H1 (cell line): ENCODE data around the gene ZNF496. TPM values are rescaled to one million over a fixed set of nuclear protein-coding genes. Genes with fewer than 3 reads are reported as not detected.

Experiments
- CTCF ChIA-PET: fragments of 300-600 bp; sonication (Branson Sonifier 250); formaldehyde crosslinking; loops from one replicate; lab custom pipeline; 2021; ENCODE audit not compliant: partially characterized antibody; lab: Charles Lee
- POLR2A ChIA-PET: fragments of 300-600 bp; sonication (Branson Sonifier 250); formaldehyde crosslinking; loops from one replicate; lab custom pipeline; 2021; ENCODE audit warnings: inconsistent platforms; ENCODE audit not compliant: partially characterized antibody; lab: Charles Lee
- DNase-seq, 2 experiments: peaks; one replicate each; pipeline versions ENCODE4 v3.0.0 to v3.0.0-alpha.2; 2010 to 2022; ENCODE audit warnings: low spot score in 2 of 2, low read depth in 1 of 2, mixed read lengths in 1 of 2
- FAIRE-seq: peaks from 2 replicates; lab custom pipeline; 2011; peaks lifted over from hg19 to GRCh38; lab: Jason Lieb, UNC
- H2AFZ ChIP-seq: 2 replicates; pipeline ENCODE4 v1.8.1; 2012; ENCODE audit warnings: low read length, inconsistent platforms
- H2AK5ac ChIP-seq: 2 replicates; pipeline ENCODE4 v1.6.1; 2013; ENCODE audit warnings: low read depth, low read length
- H2BK120ac ChIP-seq: replicated peaks from 2 replicates; pipeline ENCODE3; 2013; ENCODE audit warnings: low read depth, low read length, inconsistent platforms
- H2BK12ac ChIP-seq: 2 replicates; pipeline ENCODE4 v1.6.1; 2013; ENCODE audit warnings: low read depth, low read length
- H2BK15ac ChIP-seq: 2 replicates; pipeline ENCODE4 v1.6.1; 2013; ENCODE audit warnings: low read length
- H2BK20ac ChIP-seq: 2 replicates; pipeline ENCODE4 v1.6.1; 2013; ENCODE audit warnings: low read length
- H2BK5ac ChIP-seq: 2 replicates; pipeline ENCODE4 v1.6.1; 2013; ENCODE audit warnings: low read depth, low read length
- H3K14ac ChIP-seq: 2 replicates; pipeline ENCODE4 v1.6.1; 2013; ENCODE audit warnings: inconsistent platforms; ENCODE audit not compliant: insufficient read length
- H3K18ac ChIP-seq: 2 replicates; pipeline ENCODE4 v1.6.1; 2013; ENCODE audit warnings: low read length; ENCODE audit errors: extremely low read depth
- H3K23ac ChIP-seq: 2 replicates; pipeline ENCODE4 v1.6.1; 2013; ENCODE audit warnings: inconsistent platforms; ENCODE audit not compliant: insufficient read length
- H3K23me2 ChIP-seq: 2 replicates; pipeline ENCODE4 v1.6.1; 2013; ENCODE audit warnings: low read depth, low read length
- H3K27ac ChIP-seq: 2 replicates; pipeline ENCODE4 v1.6.1; 2011; ENCODE audit warnings: low read depth, low read length, inconsistent platforms
- H3K27me3 ChIP-seq, 4 experiments: replicated peaks in 1 of 4; 1 replicate in 1 of 4; 2 replicates in 3 of 4; pipeline versions ENCODE4 v1.6.1 to v1.8.1; 2011 to 2013; ENCODE audit warnings: low read length in 3 of 4, mild to moderate bottlenecking in 3 of 4, inconsistent platforms in 2 of 4, mixed read lengths in 2 of 4, moderate library complexity in 1 of 4; ENCODE audit not compliant: control insufficient read depth in 3 of 4, insufficient read depth in 3 of 4; ENCODE audit errors: extremely low read depth in 1 of 4
- H3K36me3 ChIP-seq, 4 experiments: 2 replicates each; pipeline versions ENCODE4 v1.6.1 to v1.8.1; 2011 to 2013; ENCODE audit warnings: mild to moderate bottlenecking in 4 of 4, low read length in 3 of 4, moderate library complexity in 2 of 4, control low read depth in 1 of 4, inconsistent platforms in 1 of 4; ENCODE audit not compliant: insufficient read depth in 4 of 4, control insufficient read depth in 2 of 4
- H3K4ac ChIP-seq: replicated peaks from 2 replicates; pipeline ENCODE3; 2013; ENCODE audit warnings: low read length, low read depth, mixed read lengths, inconsistent platforms; ENCODE audit not compliant: insufficient read length
- H3K4me1 ChIP-seq, 4 experiments: replicated peaks in 1 of 4; 1 replicate in 1 of 4; 2 replicates in 3 of 4; pipeline versions ENCODE4 v1.6.1 to v1.8.1; 2011 to 2013; ENCODE audit warnings: low read length in 3 of 4, inconsistent platforms in 2 of 4, mixed read lengths in 1 of 4; ENCODE audit not compliant: insufficient read depth in 4 of 4, control insufficient read depth in 3 of 4
- H3K4me2 ChIP-seq, 2 experiments: 2 replicates each; pipeline versions ENCODE4 v1.6.1 to v1.8.1; 2011 to 2013; ENCODE audit warnings: low read depth in 2 of 2, low read length in 2 of 2, control low read depth in 1 of 2, inconsistent platforms in 1 of 2, mild to moderate bottlenecking in 1 of 2; ENCODE audit not compliant: insufficient read depth in 1 of 2
- H3K4me3 ChIP-seq, 4 experiments: fragments of 200-600, 300-600 bp in 1 of 4; sonication (generic), shearing (Covaris generic), sonication (Bioruptor Twin) in 1 of 4; 2 replicates each; pipeline versions ENCODE4 v1.5.1 to v1.8.1; 2011 to 2016; ENCODE audit warnings: low read length in 4 of 4, low read depth in 3 of 4, control low read depth in 2 of 4, inconsistent platforms in 2 of 4, mild to moderate bottlenecking in 2 of 4, mixed read lengths in 1 of 4, moderate library complexity in 1 of 4; ENCODE audit not compliant: insufficient read depth in 2 of 4; ENCODE audit errors: extremely low read depth in 1 of 4
- H3K56ac ChIP-seq: replicated peaks from 2 replicates; pipeline ENCODE3; 2013; ENCODE audit warnings: low read depth, mild to moderate bottlenecking, mixed read lengths, low read length, inconsistent platforms; ENCODE audit not compliant: insufficient read length
- H3K79me1 ChIP-seq: 2 replicates; pipeline ENCODE4 v1.6.1; 2013; ENCODE audit warnings: low read depth, low read length, control low read depth
- H3K79me2 ChIP-seq, 2 experiments: 2 replicates each; pipeline versions ENCODE4 v1.6.1 to v1.8.1; 2012 to 2013; ENCODE audit warnings: low read length in 2 of 2, mild to moderate bottlenecking in 2 of 2, inconsistent platforms in 1 of 2; ENCODE audit not compliant: insufficient read depth in 2 of 2, control insufficient read depth in 1 of 2
- H3K9ac ChIP-seq, 4 experiments: replicated peaks in 1 of 4; 1 replicate in 1 of 4; 2 replicates in 3 of 4; pipeline versions ENCODE4 v1.6.1 to v1.8.1; 2011 to 2013; ENCODE audit warnings: low read depth in 3 of 4, low read length in 3 of 4, control low read depth in 2 of 4, mild to moderate bottlenecking in 2 of 4, moderate library complexity in 2 of 4, inconsistent platforms in 1 of 4; ENCODE audit errors: extremely low read depth in 1 of 4
- H3K9me3 ChIP-seq, 2 experiments: 2 replicates each; pipeline versions ENCODE4 v1.6.1 to v1.8.1; 2012 to 2013; ENCODE audit warnings: mild to moderate bottlenecking in 2 of 2, moderate library complexity in 2 of 2, control low read depth in 1 of 2, inconsistent platforms in 1 of 2, low read depth in 1 of 2, low read length in 1 of 2, mixed read lengths in 1 of 2; ENCODE audit not compliant: insufficient read depth in 2 of 2
- H4K20me1 ChIP-seq, 2 experiments: replicated peaks in 1 of 2; 2 replicates each; pipeline versions ENCODE3 to v1.8.1; 2011 to 2013; ENCODE audit warnings: inconsistent platforms in 2 of 2, low read length in 2 of 2, mild to moderate bottlenecking in 1 of 2; ENCODE audit not compliant: insufficient read depth in 2 of 2, control insufficient read depth in 1 of 2
- H4K5ac ChIP-seq: 2 replicates; pipeline ENCODE4 v1.6.1; 2013; ENCODE audit warnings: low read length, low read depth, mixed read lengths, inconsistent platforms; ENCODE audit not compliant: insufficient read length
- H4K8ac ChIP-seq: 2 replicates; pipeline ENCODE4 v1.8.0; 2013; ENCODE audit warnings: mild to moderate bottlenecking, moderate library complexity, low read length, inconsistent platforms; ENCODE audit not compliant: insufficient read depth; ENCODE audit errors: extremely low read depth
- H4K91ac ChIP-seq: replicated peaks from 2 replicates; pipeline ENCODE3; 2013; ENCODE audit warnings: low read length, mixed read lengths, inconsistent platforms; ENCODE audit not compliant: insufficient read length
- BCL11A ChIP-seq, 2 experiments: IDR thresholded peaks; one replicate each; pipeline ENCODE4 v1.6.1; 2011; ENCODE audit warnings: low read depth in 2 of 2, low read length in 2 of 2, mild to moderate bottlenecking in 2 of 2
- RXRA ChIP-seq: IDR thresholded peaks from 2 replicates; pipeline ENCODE4 v1.6.1; 2011; ENCODE audit warnings: low read depth, mild to moderate bottlenecking, low read length, moderate library complexity; ENCODE audit not compliant: insufficient read depth
- SIX5 ChIP-seq: IDR thresholded peaks from 2 replicates; pipeline ENCODE4 v1.6.1; 2011; ENCODE audit warnings: mild to moderate bottlenecking, low read depth, low read length
- SP2 ChIP-seq: IDR thresholded peaks from 2 replicates; pipeline ENCODE4 v1.6.1; 2012; ENCODE audit warnings: mild to moderate bottlenecking, low read length, inconsistent platforms
- TAF7 ChIP-seq: optimal IDR thresholded peaks from 2 replicates; pipeline ENCODE3; 2011; ENCODE audit warnings: low read depth, mild to moderate bottlenecking, inconsistent platforms, low read length, moderate library complexity, borderline replicate concordance
- WGBS, 2 experiments: shearing (Covaris generic) in 1 of 2; methylation state at CpG; one replicate each; pipeline versions ENCODE4 v1.1.6 to v1.1.7; 2013 to 2015; ENCODE audit warnings: low lambda C conversion rate in 2 of 2, mixed read lengths in 2 of 2, inconsistent platforms in 1 of 2, low coverage in 1 of 2, missing lambda C conversion rate in 1 of 2; ENCODE audit not compliant: insufficient replicate concordance in 2 of 2, insufficient coverage in 1 of 2, insufficient read length in 1 of 2; ENCODE audit errors: extremely low coverage in 1 of 2, missing lambda C conversion rate in 1 of 2; 5-methylcytosine and 5-hydroxymethylcytosine counted together
- polyA plus RNA-seq, 7 experiments: library from polyadenylated mRNA; depleted of rRNA in 3 of 7; stranded (reverse) in 5 of 7; unstranded in 2 of 7; fragments of >200 nt in 5 of 7; fragments of 200-250 nt in 2 of 7; gene quantifications; 1 replicate in 5 of 7; 2 replicates in 1 of 7; 4 replicates in 1 of 7; pipeline versions ENCODE4 v1.2.1 to v1.2.3, GENCODE V29; 2011 to 2013; ENCODE audit warnings: missing spikeins in 2 of 7, mixed read lengths in 2 of 7
- total RNA-seq: library from RNA; stranded (reverse); fragmentation: NEBNext Ultra II Directional; extraction: Animal tissue kit (Norgen Biotek cat#: 25700); gene quantifications from 2 replicates; pipeline ENCODE4 v1.2.1, GENCODE V29; 2021

ZNF496 gene
- total and polyA plus RNA-seq, 2 of the 8 experiments (the other 6 are each of a cell fraction or from before 2014, with no cell fraction given) = 27.9 to 71.4 TPM

GRCh38 chr1:247360991-247361731 lies 29.5 kb upstream of the ZNF496 start:
- H3K79me2 ChIP-seq = no peaks in the 10 kb centered on the region

More at GRCh38 chr1:247360991-247361731, 29.5 kb upstream of the ZNF496 start:
- no peak overlapping the region for H3K4me2 ChIP-seq
- H3K79me1 ChIP-seq = no peaks in the 10 kb centered on the region
- DNase-seq (no peak), FAIRE-seq (no peak)
- H3K4me1 ChIP-seq = peaks cover 0 to 5% (median 2%) of the 10 kb centered on the region in 4 experiments; a peak in 3 of 7 replicates
- TF ChIP-seq TAF7 (no peak), BCL11A (IDR thresholded peaks at IDR 0.05; ENCODE audit: low read depth in 2 of 2, low read length in 2 of 2) (no peak), SIX5 (no peak), RXRA (no peak), SP2 (no peak)
- no peak overlapping the region for H3K9ac ChIP-seq
- H2AFZ ChIP-seq = no peak overlapping the region
- no peak overlapping the region for H3K18ac ChIP-seq
- H3K4ac ChIP-seq = no peak overlapping the region
- POLR2A ChIA-PET = interaction anchor here (0.8 to 1.1 kb wide), 3 partner anchors 8 to 28 kb away, joined by 3 to 4 read pairs (median 4); no protein-coding TSS in a partner anchor
- peaks cover 0 to 1% (median 0%) of the 10 kb centered on the region in 4 experiments; a peak in 2 of 7 replicates for H3K27me3 ChIP-seq
- H3K23me2 ChIP-seq = no peaks in the 10 kb centered on the region
- H3K27ac ChIP-seq = no peak overlapping the region
- no peak overlapping the region for H3K4me3 ChIP-seq
- no peak overlapping the region for H2BK15ac ChIP-seq
- no peak overlapping the region for H2BK12ac ChIP-seq
- H2BK120ac ChIP-seq = no peak overlapping the region
- H3K9me3 ChIP-seq = peaks cover 14 to 20% of the 10 kb centered on the region in 2 experiments
- no peak overlapping the region for H4K5ac ChIP-seq
- H4K91ac ChIP-seq = no peak overlapping the region
- no peaks in the 10 kb centered on the region for H3K36me3 ChIP-seq
- H2AK5ac ChIP-seq = no peak overlapping the region
- H4K8ac ChIP-seq = no peak overlapping the region
- no peak overlapping the region for H2BK20ac ChIP-seq
- no peaks in the 10 kb centered on the region for H4K20me1 ChIP-seq
- H3K56ac ChIP-seq = no peak overlapping the region
- H3K23ac ChIP-seq = no peak overlapping the region
- CTCF ChIA-PET = interaction anchor here (0.9 to 1.7 kb wide), 3 partner anchors 9 to 87 kb away, joined by 3 read pairs; no protein-coding TSS in a partner anchor
- H2BK5ac ChIP-seq = no peak overlapping the region
- WGBS, 2 experiments = 81% methylated on average over 11 of the region's 11 CpGs; no CpG with 5 or more reads in 1 of the 2 experiments
- no peak overlapping the region for H3K14ac ChIP-seq
